B cell (primary cell): ENCODE measurements around the gene ADGRF5. TPM values are rescaled to one million over a fixed set of nuclear protein-coding genes. Genes with fewer than 3 reads are reported as not detected.

Source experiments
- ATAC-seq: fragments of 200-7000 bp; cut with Tn5 transposase; one replicate; pipeline ENCODE4 v1.10.0; 2021; ENCODE audit warnings: low read depth, mild to moderate bottlenecking, moderate number of reproducible peaks, moderate library complexity
- CTCF ChIA-PET: fragments of 350-600 bp; sonication (Branson Sonifier 250); formaldehyde crosslinking; loops from one replicate; lab custom pipeline; 2021; ENCODE audit warnings: antibody characterized with exemption, inconsistent platforms; lab: Charles Lee
- POLR2A ChIA-PET: fragments of 350-600 bp; sonication (Branson Sonifier 250); formaldehyde crosslinking; loops from one replicate; lab custom pipeline; 2021; ENCODE audit warnings: antibody characterized with exemption; lab: Charles Lee
- DNase-seq: peaks from one replicate; pipeline ENCODE4 v3.0.0; 2013
- H2AFZ ChIP-seq: 2 replicates; pipeline ENCODE4 v1.6.1; 2012; ENCODE audit warnings: mild to moderate bottlenecking, low read depth, low read length; ENCODE audit not compliant: insufficient read depth, poor library complexity, severe bottlenecking
- H3K27ac ChIP-seq, 2 donors: 1 replicate in 1 of 2; 2 replicates in 1 of 2; pipeline ENCODE4 v1.5.1; 2012 to 2013; ENCODE audit warnings: low read length in 2 of 2, mild to moderate bottlenecking in 2 of 2, moderate library complexity in 1 of 2
- H3K27me3 ChIP-seq, 4 experiments: fragments of 200-600 bp in 1 of 4; sonication (generic) in 1 of 4; replicated peaks in 1 of 4; 1 replicate in 2 of 4; 2 replicates in 2 of 4; pipeline versions ENCODE4 v1.6.1 to v1.7.0; 2013 to 2016; ENCODE audit warnings: low read length in 3 of 4, mild to moderate bottlenecking in 2 of 4, mixed read lengths in 1 of 4, moderate library complexity in 1 of 4; ENCODE audit not compliant: insufficient read depth in 4 of 4, control insufficient read depth in 3 of 4; ENCODE audit errors: control extremely low read depth in 1 of 4
- H3K36me3 ChIP-seq, 2 experiments: replicated peaks in 1 of 2; 1 replicate in 1 of 2; 2 replicates in 1 of 2; pipeline versions ENCODE4 v1.6.1 to v1.7.1; 2013; ENCODE audit warnings: low read length in 1 of 2; ENCODE audit not compliant: insufficient read depth in 2 of 2, control insufficient read depth in 1 of 2; ENCODE audit errors: control extremely low read depth in 1 of 2, extremely low read depth in 1 of 2
- H3K4me1 ChIP-seq, 2 donors: fragments of 200-600 bp in 1 of 2; sonication (generic) in 1 of 2; 1 replicate in 1 of 2; 2 replicates in 1 of 2; pipeline versions ENCODE4 v1.5.1 to v1.6.1; 2013 to 2017; ENCODE audit warnings: low read length in 2 of 2; ENCODE audit not compliant: control insufficient read depth in 2 of 2, insufficient read depth in 2 of 2
- H3K4me2 ChIP-seq: replicated peaks from 2 replicates; pipeline ENCODE3; 2012; ENCODE audit warnings: mild to moderate bottlenecking, low read depth, low read length; ENCODE audit not compliant: poor library complexity, severe bottlenecking
- H3K4me3 ChIP-seq, 5 experiments: fragments of 200-600 bp in 1 of 5; sonication (generic) in 1 of 5; 1 replicate in 3 of 5; 2 replicates in 2 of 5; pipeline versions ENCODE4 v1.5.1 to v1.7.0; 2011 to 2016; ENCODE audit warnings: low read length in 4 of 5, mild to moderate bottlenecking in 4 of 5, low read depth in 2 of 5, control low read depth in 1 of 5, moderate library complexity in 1 of 5; ENCODE audit not compliant: insufficient read depth in 1 of 5; ENCODE audit errors: control extremely low read depth in 1 of 5, extremely low read depth in 1 of 5
- H3K79me2 ChIP-seq: fragments of 200-600 bp; sonication (generic); one replicate; pipeline ENCODE4 v1.6.0; 2016; ENCODE audit warnings: low read length; ENCODE audit not compliant: control insufficient read depth, insufficient read depth
- H3K9ac ChIP-seq: fragments of 200-600 bp; sonication (generic); 2 replicates; pipeline ENCODE4 v1.6.1; 2017; ENCODE audit warnings: mild to moderate bottlenecking, low read length, moderate library complexity
- H3K9me3 ChIP-seq, 3 donors: one replicate each; pipeline versions ENCODE4 v1.6.1 to v1.7.1; 2013; ENCODE audit warnings: low read length in 2 of 3; ENCODE audit not compliant: control insufficient read depth in 2 of 3, insufficient read depth in 1 of 3; ENCODE audit errors: control extremely low read depth in 1 of 3
- H4K20me1 ChIP-seq: 2 replicates; pipeline ENCODE4 v1.6.0; 2012; ENCODE audit warnings: mild to moderate bottlenecking, low read length; ENCODE audit not compliant: insufficient read depth, control insufficient read depth, poor library complexity, severe bottlenecking
- H3K27ac Mint-ChIP-seq: one replicate; pipeline ENCODE4 v1.8.0; 2021; ENCODE audit warnings: mixed read lengths
- H3K27me3 Mint-ChIP-seq: one replicate; pipeline ENCODE4 v1.8.0; 2021; ENCODE audit warnings: mixed read lengths
- H3K4me1 Mint-ChIP-seq: one replicate; pipeline ENCODE4 v1.8.0; 2021; ENCODE audit warnings: mixed read lengths
- H3K4me3 Mint-ChIP-seq: one replicate; pipeline ENCODE4 v1.8.0; 2021; ENCODE audit warnings: mixed read lengths
- H3K9me3 Mint-ChIP-seq: one replicate; pipeline ENCODE4 v1.8.0; 2022; ENCODE audit warnings: mixed read lengths; ENCODE audit not compliant: insufficient read depth
- EZH2 ChIP-seq: IDR thresholded peaks from 2 replicates; pipeline ENCODE4 v1.6.1; 2012; ENCODE audit warnings: borderline replicate concordance, low read depth, mild to moderate bottlenecking, moderate library complexity, low read length; ENCODE audit not compliant: insufficient read depth, poor library complexity, severe bottlenecking
- WGBS: methylation state at CpG from one replicate; pipeline ENCODE4 v1.1.5; 2013; ENCODE audit warnings: missing lambda C conversion rate; ENCODE audit not compliant: insufficient coverage; 5-methylcytosine and 5-hydroxymethylcytosine counted together
- intact Hi-C: fragments of 100-400 bp; cut with micrococcal nuclease; formaldehyde crosslinking; loops from one replicate; pipeline ENCODE4 v1.10.0; 2022
- polyA plus RNA-seq: library from polyadenylated mRNA; depleted of rRNA; stranded (reverse); fragments of >200 nt; gene quantifications from 2 replicates; pipeline ENCODE4 v1.2.3, GENCODE V29; 2012
- total RNA-seq, 2 donors: library from RNA; stranded (reverse); fragments of 120-200 nt in 1 of 2; gene quantifications; 1 replicate in 1 of 2; 2 replicates in 1 of 2; pipeline versions ENCODE4 v1.2.3 to v1.2.4, GENCODE V29; 2013 to 2022
- TF ChIP-seq, protein P1 (sequence below): fragments of 200-600 bp; IDR thresholded peaks from one replicate; pipeline ENCODE4 v1.8.0; 2022; ENCODE audit warnings: antibody characterized with exemption, mild to moderate bottlenecking

ADGRF5 gene
- total and polyA plus RNA-seq, 2 donors (not counting 1 experiment from before 2014, with no cell fraction given) = not detected

DNA sequence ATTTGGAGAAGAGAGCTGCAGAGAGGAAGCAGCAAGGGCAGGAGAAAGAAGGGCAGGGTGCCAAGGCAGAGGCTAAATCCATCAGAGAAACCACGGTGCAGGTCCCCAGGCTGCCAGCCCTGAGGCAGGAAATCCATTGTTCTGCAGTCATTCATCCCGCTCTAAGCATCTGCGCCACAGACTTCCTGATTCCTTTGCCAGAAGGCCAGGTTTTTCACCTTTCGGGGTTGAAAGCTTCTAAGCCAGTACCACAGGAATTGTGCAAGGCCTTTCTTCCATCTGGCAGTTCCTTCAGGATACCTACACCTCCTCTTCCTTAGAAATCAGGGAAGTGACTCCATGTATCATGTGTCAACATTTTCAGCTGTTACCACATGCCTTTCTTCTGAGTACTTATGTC, 45.6 kb downstream of the ADGRF5 start:
- Histone ChIP-seq H4K20me1 (no peaks in the 10 kb centered on the region), H3K4me2 (no peak overlapping the region), H3K36me3 (no peaks in the 10 kb centered on the region), H2AFZ (no peak overlapping the region), H3K9me3 (no peaks in the 10 kb centered on the region), H3K4me1 (no peaks in the 10 kb centered on the region), H3K79me2 (no peaks in the 10 kb centered on the region), H3K4me3 (no peak overlapping the region), H3K27ac (no peak overlapping the region), H3K9ac (no peak overlapping the region), H3K27me3 (no peaks in the 10 kb centered on the region)
- H3K4me3 Mint-ChIP-seq = no peak overlapping the region
- POLR2A ChIA-PET = no interaction called here
- no peaks in the 10 kb centered on the region for H3K9me3 Mint-ChIP-seq
- no peaks in the 10 kb centered on the region for H3K4me1 Mint-ChIP-seq
- 10% methylated on average over 4 of the region's 4 CpGs for WGBS
- intact Hi-C loops = no loop called here
- TF ChIP-seq, protein P1, sequence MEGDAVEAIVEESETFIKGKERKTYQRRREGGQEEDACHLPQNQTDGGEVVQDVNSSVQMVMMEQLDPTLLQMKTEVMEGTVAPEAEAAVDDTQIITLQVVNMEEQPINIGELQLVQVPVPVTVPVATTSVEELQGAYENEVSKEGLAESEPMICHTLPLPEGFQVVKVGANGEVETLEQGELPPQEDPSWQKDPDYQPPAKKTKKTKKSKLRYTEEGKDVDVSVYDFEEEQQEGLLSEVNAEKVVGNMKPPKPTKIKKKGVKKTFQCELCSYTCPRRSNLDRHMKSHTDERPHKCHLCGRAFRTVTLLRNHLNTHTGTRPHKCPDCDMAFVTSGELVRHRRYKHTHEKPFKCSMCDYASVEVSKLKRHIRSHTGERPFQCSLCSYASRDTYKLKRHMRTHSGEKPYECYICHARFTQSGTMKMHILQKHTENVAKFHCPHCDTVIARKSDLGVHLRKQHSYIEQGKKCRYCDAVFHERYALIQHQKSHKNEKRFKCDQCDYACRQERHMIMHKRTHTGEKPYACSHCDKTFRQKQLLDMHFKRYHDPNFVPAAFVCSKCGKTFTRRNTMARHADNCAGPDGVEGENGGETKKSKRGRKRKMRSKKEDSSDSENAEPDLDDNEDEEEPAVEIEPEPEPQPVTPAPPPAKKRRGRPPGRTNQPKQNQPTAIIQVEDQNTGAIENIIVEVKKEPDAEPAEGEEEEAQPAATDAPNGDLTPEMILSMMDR = no peak
- TF ChIP-seq EZH2 = no peak
- peaks cover 12% of the 10 kb centered on the region for H3K27me3 Mint-ChIP-seq
- H3K27ac Mint-ChIP-seq = no peak overlapping the region
- ATAC-seq (no peak), DNase-seq (no peak)
- CTCF ChIA-PET = no interaction called here

- Histone ChIP-seq H3K27ac (no peak overlapping the region), H3K4me2 (no peak overlapping the region), H3K9me3 (no peaks in the 10 kb centered on the region), H2AFZ (no peak overlapping the region), H3K79me2 (no peaks in the 10 kb centered on the region), H4K20me1 (no peaks in the 10 kb centered on the region), H3K4me1 (no peaks in the 10 kb centered on the region), H3K36me3 (no peaks in the 10 kb centered on the region), H3K4me3 (no peak overlapping the region), H3K9ac (no peak overlapping the region), H3K27me3 (no peaks in the 10 kb centered on the region)
- intact Hi-C loops = no loop called here
- no peaks in the 10 kb centered on the region for H3K9me3 Mint-ChIP-seq
- no peak for DNase-seq
- POLR2A ChIA-PET = no interaction called here
- H3K27me3 Mint-ChIP-seq = peaks cover 28% of the 10 kb centered on the region
- no peak overlapping the region for H3K4me3 Mint-ChIP-seq
- CTCF ChIA-PET = no interaction called here
- ATAC-seq = no peak
- TF ChIP-seq, protein P1 = no peak
- TF ChIP-seq EZH2 = no peak
- no CpG with 5 or more reads among the region's 5 CpGs for WGBS
- no peak overlapping the region for H3K27ac Mint-ChIP-seq
- no peaks in the 10 kb centered on the region for H3K4me1 Mint-ChIP-seq
Measured at GRCh38 chr6:46867411-46867810, 54.3 kb downstream of the ADGRF5 start.
